Bronchial epithelial cell (primary cell): ENCODE data around the gene SPC24. TPM values are rescaled to one million over a fixed set of nuclear protein-coding genes. Genes with fewer than 3 reads are reported as not detected.
A peak's percentile ranks its signal among the peaks of the same experiment; 100 is the strongest.

Source experiments
- DNase-seq: peaks from one replicate; pipeline ENCODE4 v3.0.0-alpha.2; 2010; ENCODE audit warnings: low read depth
- FAIRE-seq: peaks from 2 replicates; lab custom pipeline; 2011; peaks lifted over from hg19 to GRCh38; lab: Jason Lieb, UNC
- H3K27me3 ChIP-seq: 2 replicates; pipeline ENCODE4 v1.5.1; 2011; ENCODE audit warnings: low read length; ENCODE audit not compliant: control insufficient read depth, insufficient read depth
- H3K36me3 ChIP-seq: 2 replicates; pipeline ENCODE4 v1.5.1; 2011; ENCODE audit warnings: low read length; ENCODE audit not compliant: control insufficient read depth, insufficient read depth
- H3K4me3 ChIP-seq: 2 replicates; pipeline ENCODE4 v1.5.1; 2011; ENCODE audit warnings: mild to moderate bottlenecking, low read depth, low read length, control low read depth
- CTCF ChIP-seq: IDR thresholded peaks from 2 replicates; pipeline ENCODE4 v1.5.1; 2011; ENCODE audit warnings: mild to moderate bottlenecking, moderate library complexity, low read length, control low read depth, inconsistent platforms; ENCODE audit not compliant: insufficient read depth, severe bottlenecking
- total RNA-seq: library from RNA; depleted of rRNA; stranded (reverse); fragments of >200 nt; gene quantifications from 2 replicates; pipeline ENCODE4 v1.2.1, GENCODE V29; 2014

The SPC24 gene
- total RNA-seq, 1 donor from 2014 or later = 1.6 TPM

GRCh38 chr19:11198175-11198534 is 42.6 kb upstream of the SPC24 start:
- no peak for TF ChIP-seq CTCF
- DNase-seq (no peak), FAIRE-seq (no peak)
- Histone ChIP-seq H3K36me3 (peaks cover 17% of the 10 kb centered on the region), H3K4me3 (peak overlapping the region; percentile 80), H3K27me3 (no peaks in the 10 kb centered on the region)

- no peak for TF ChIP-seq CTCF
- Histone ChIP-seq H3K36me3 (peaks cover 17% of the 10 kb centered on the region), H3K27me3 (no peaks in the 10 kb centered on the region), H3K4me3 (peak within 1 kb of the TSS; percentile 80)
- DNase-seq (peak; percentile 37), FAIRE-seq (no peak)
Observed at GRCh38 chr19:11197291-11198174, 42.0 kb upstream of the SPC24 start, which contains the start of gene KANK2. Gene KANK2, minus strand, starts transcription at chr19:11197545. Its CDS starts 3,034 bp downstream, at chr19:11194511.

- no peak for TF ChIP-seq CTCF
- Histone ChIP-seq H3K4me3 (peak overlapping the region; percentile 80), H3K27me3 (no peaks in the 10 kb centered on the region), H3K36me3 (peaks cover 12% of the 10 kb centered on the region)
- DNase-seq (no peak), FAIRE-seq (no peak)
Observed at GRCh38 chr19:11196406-11197287, 41.1 kb upstream of the SPC24 start.

DNA sequence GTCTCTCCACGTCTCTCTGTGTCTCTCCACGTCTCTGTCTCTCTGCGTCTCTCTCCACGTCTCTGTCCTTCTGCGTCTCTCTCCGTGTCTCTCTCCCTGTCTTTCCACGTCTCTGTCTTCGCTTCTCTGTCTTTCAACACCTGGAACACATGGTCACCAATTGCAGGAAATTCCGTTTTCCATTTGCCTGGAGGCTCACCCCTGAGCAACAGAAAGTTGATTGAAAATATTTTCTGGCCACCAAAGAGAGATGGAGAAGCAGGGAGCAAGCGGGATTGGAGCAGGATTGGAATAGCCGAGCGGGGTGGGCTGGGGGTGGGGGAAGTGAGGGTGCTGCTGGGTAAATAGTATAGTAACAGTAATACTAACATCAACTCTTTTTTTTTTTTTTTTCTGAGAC is 40.1 kb upstream of the SPC24 start:
- no peak for TF ChIP-seq CTCF
- Histone ChIP-seq H3K36me3 (peaks cover 12% of the 10 kb centered on the region), H3K27me3 (no peaks in the 10 kb centered on the region), H3K4me3 (no peak overlapping the region)
- no peak for DNase-seq
- FAIRE-seq = no peak

GRCh38 chr19:11194656-11195558 is 39.3 kb upstream of the SPC24 start:
- H3K36me3 ChIP-seq = peaks cover 9% of the 10 kb centered on the region
- H3K27me3 ChIP-seq = no peaks in the 10 kb centered on the region
- FAIRE-seq = no peak
- no peak for TF ChIP-seq CTCF
- no peak overlapping the region for H3K4me3 ChIP-seq
- DNase-seq = no peak
